GM19023 (cell line): ENCODE data around the gene SREBF1.

Source experiments
- ATAC-seq: cut with Tn5 transposase; IDR thresholded peaks from one replicate; pipeline ENCODE4 v1.9.1; 2021; ENCODE audit warnings: mild to moderate bottlenecking, moderate library complexity; ENCODE audit not compliant: unreplicated experiment

SREBF1 gene

GRCh38 chr17:17836818-17837379, at the start of gene SREBF1:
Gene SREBF1 (minus strand): TSS chr17:17836986. CDS start chr17:17836817, 169 bp downstream.
- peak; percentile 23 for ATAC-seq

- no peak for ATAC-seq
Measured at GRCh38 chr17:17886226-17886625, 49.4 kb upstream of the SREBF1 start.

- no peak for ATAC-seq
Measured at GRCh38 chr17:17884391-17885357, 47.9 kb upstream of the SREBF1 start.

GRCh38 chr17:17883801-17884200, 47.0 kb upstream of the SREBF1 start:
- ATAC-seq, result no peak

- no peak for ATAC-seq
Measured at GRCh38 chr17:17882082-17882581, 45.3 kb upstream of the SREBF1 start.

- no peak for ATAC-seq
Measured at GRCh38 chr17:17880577-17881196, 43.9 kb upstream of the SREBF1 start.

GRCh38 chr17:17877529-17878358, 41.0 kb upstream of the SREBF1 start:
- no peak for ATAC-seq

GRCh38 chr17:17876959-17877528, 40.3 kb upstream of the SREBF1 start:
- no peak for ATAC-seq

- no peak for ATAC-seq
Measured at GRCh38 chr17:17874478-17874877, 37.7 kb upstream of the SREBF1 start.

GRCh38 chr17:17873450-17873991, 36.7 kb upstream of the SREBF1 start:
- ATAC-seq, result no peak

- ATAC-seq, result no peak
Measured at GRCh38 chr17:17872547-17873345, 36.0 kb upstream of the SREBF1 start.

GRCh38 chr17:17871913-17872312, 35.1 kb upstream of the SREBF1 start:
- ATAC-seq, result no peak

GRCh38 chr17:17870247-17870646, 33.5 kb upstream of the SREBF1 start:
- no peak for ATAC-seq

- no peak for ATAC-seq
Measured at GRCh38 chr17:17868641-17869522, 32.1 kb upstream of the SREBF1 start.

GRCh38 chr17:17866897-17867296, 30.1 kb upstream of the SREBF1 start:
- ATAC-seq, result no peak

GRCh38 chr17:17866425-17866824, 29.6 kb upstream of the SREBF1 start:
- ATAC-seq, result no peak

GRCh38 chr17:17865035-17865434, 28.2 kb upstream of the SREBF1 start:
- no peak for ATAC-seq

- no peak for ATAC-seq
Measured at GRCh38 chr17:17860766-17861107, 24.0 kb upstream of the SREBF1 start.
